Stimulated activated naive B cell treated with anti-CD40 and anti-IgM and Interleukin-4, amounts not matched to agents 10 μg/mL and 1 μg/mL and 100 μg/mL, for 72 hours (primary cell): ENCODE measurements around the gene BLVRB.
"Not testable (repeated sequence)": the region's sequence is repeated elsewhere in the genome, so short reads cannot be mapped to it uniquely, and the experiment has no call there.

Source experiments
- ATAC-seq, 2 donors: fragments of 150-1000 bp; cut with Tn5 transposase; replicated peaks; 2 replicates each; pipeline ENCODE4 v1.10.0; 2021; ENCODE audit warnings: moderate library complexity in 1 of 2
- DNase-seq: peaks from one replicate; pipeline ENCODE4 v3.0.0; 2021
- H3K27ac Mint-ChIP-seq: one replicate; pipeline ENCODE4 v1.8.0; 2022; ENCODE audit warnings: mild to moderate bottlenecking, mixed read lengths
- H3K27me3 Mint-ChIP-seq, 2 donors: one replicate each; pipeline ENCODE4 v1.8.0; 2022; ENCODE audit warnings: mixed read lengths in 2 of 2
- H3K36me3 Mint-ChIP-seq, 2 donors: one replicate each; pipeline ENCODE4 v1.8.0; 2022; ENCODE audit warnings: mixed read lengths in 2 of 2, mild to moderate bottlenecking in 1 of 2
- H3K4me1 Mint-ChIP-seq, 2 donors: one replicate each; pipeline ENCODE4 v1.8.0; 2022; ENCODE audit warnings: mixed read lengths in 2 of 2, mild to moderate bottlenecking in 1 of 2
- H3K4me3 Mint-ChIP-seq, 2 donors: one replicate each; pipeline ENCODE4 v1.8.0; 2022; ENCODE audit warnings: mild to moderate bottlenecking in 2 of 2, mixed read lengths in 2 of 2, moderate library complexity in 1 of 2
- H3K9me3 Mint-ChIP-seq, 2 donors: one replicate each; pipeline ENCODE4 v1.8.0; 2022; ENCODE audit warnings: mixed read lengths in 2 of 2, mild to moderate bottlenecking in 1 of 2

Gene BLVRB

GRCh38 chr19:40501599-40501998 lies 36.1 kb upstream of the BLVRB start:
- peaks cover 0 to 4% of the 10 kb centered on the region in 2 donors for H3K4me1 Mint-ChIP-seq
- no peaks in the 10 kb centered on the region for H3K36me3 Mint-ChIP-seq
- no peak overlapping the region for H3K27ac Mint-ChIP-seq
- H3K4me3 Mint-ChIP-seq, result no peak overlapping the region
- DNase-seq (no peak), ATAC-seq (no peak)
- H3K9me3 Mint-ChIP-seq, result no peaks in the 10 kb centered on the region
- peaks cover 52 to 55% of the 10 kb centered on the region in 2 donors for H3K27me3 Mint-ChIP-seq

DNA sequence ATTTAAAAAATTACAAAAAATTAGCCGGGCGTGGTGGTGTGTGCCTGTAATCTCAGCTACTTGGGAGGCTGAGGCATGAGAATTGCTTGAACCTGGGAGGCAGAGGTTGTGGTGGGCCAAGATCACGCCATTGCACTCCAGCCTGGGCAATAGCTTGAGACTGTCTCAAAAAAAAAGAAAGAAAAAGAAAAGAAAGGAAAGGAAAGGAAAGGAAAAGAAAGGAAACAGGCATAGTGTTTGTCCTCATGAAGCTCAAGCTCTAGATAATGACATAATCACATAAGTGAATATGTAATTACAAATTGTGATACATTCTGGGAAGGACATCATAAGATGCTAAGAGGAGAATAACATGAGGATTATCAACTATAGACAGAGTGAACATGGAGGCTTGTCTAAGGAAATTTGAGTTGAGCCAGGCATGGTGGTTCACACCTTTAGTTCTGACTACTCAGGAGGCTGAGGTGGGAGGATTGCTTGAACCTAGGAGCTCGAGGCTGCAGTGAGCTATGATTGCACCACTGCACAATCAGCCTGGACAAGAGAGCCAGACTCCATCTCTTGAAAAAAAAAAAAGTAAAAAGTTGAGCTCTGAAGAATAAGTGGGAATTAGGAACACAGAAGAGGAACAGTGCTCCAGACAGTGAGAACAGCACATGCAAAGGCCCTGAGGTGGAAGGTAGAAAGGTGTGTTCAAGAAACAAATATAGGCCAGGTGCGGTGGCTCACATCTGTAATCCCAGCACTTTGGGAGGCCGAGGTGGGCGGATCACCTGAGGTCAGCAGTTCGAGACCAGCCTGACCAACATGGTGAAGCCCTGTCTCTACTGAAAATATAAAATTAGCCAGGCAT lies 35.4 kb upstream of the BLVRB start:
- H3K27me3 Mint-ChIP-seq, result peaks cover 51 to 54% of the 10 kb centered on the region in 2 donors
- H3K27ac Mint-ChIP-seq, H3K4me1 Mint-ChIP-seq, H3K4me3 Mint-ChIP-seq, H3K9me3 Mint-ChIP-seq, H3K36me3 Mint-ChIP-seq, DNase-seq, ATAC-seq: not testable (repeated sequence)

- H3K36me3 Mint-ChIP-seq, result no peaks in the 10 kb centered on the region
- DNase-seq (no peak), ATAC-seq (no peak)
- H3K27me3 Mint-ChIP-seq, result peaks cover 50 to 51% of the 10 kb centered on the region in 2 donors
- H3K27ac Mint-ChIP-seq, result no peak overlapping the region
- no peak overlapping the region for H3K4me3 Mint-ChIP-seq
- H3K9me3 Mint-ChIP-seq, result no peaks in the 10 kb centered on the region
- H3K4me1 Mint-ChIP-seq, result peaks cover 0 to 5% of the 10 kb centered on the region in 2 donors
Observed at GRCh38 chr19:40499320-40499719, 33.8 kb upstream of the BLVRB start.

DNA sequence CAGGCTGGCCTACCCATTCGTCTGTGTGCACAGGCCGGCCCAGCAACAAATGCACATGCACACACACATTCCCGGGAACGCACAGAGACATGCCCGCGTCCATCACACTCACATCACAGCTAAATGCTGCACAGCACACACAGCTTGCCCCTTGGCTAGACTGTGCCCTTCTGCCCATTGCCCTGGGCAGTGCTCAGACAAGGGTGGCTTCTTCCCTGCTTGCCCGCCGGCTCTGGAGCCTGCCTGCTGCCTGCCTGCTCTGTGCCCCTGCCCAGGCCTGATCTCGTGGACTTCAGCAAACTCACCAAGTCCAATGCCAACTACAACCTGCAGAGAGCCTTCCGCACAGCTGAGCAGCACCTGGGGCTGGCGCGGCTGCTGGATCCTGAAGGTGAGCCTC lies 31.7 kb upstream of the BLVRB start:
- Mint-ChIP-seq H3K9me3 (no peaks in the 10 kb centered on the region), H3K4me3 (no peak overlapping the region), H3K27me3 (peaks cover 39 to 40% of the 10 kb centered on the region in 2 donors), H3K27ac (no peak overlapping the region), H3K36me3 (no peaks in the 10 kb centered on the region), H3K4me1 (peaks cover 0 to 1% of the 10 kb centered on the region in 2 donors)
- DNase-seq, result no peak
- ATAC-seq, result no peak

GRCh38 chr19:40494191-40494838 lies 28.8 kb upstream of the BLVRB start:
- no peak overlapping the region for H3K27ac Mint-ChIP-seq
- H3K4me3 Mint-ChIP-seq, result no peak overlapping the region
- peaks cover 0 to 1% of the 10 kb centered on the region in 2 donors for H3K4me1 Mint-ChIP-seq
- peaks cover 35 to 43% of the 10 kb centered on the region in 2 donors for H3K27me3 Mint-ChIP-seq
- H3K36me3 Mint-ChIP-seq, result no peaks in the 10 kb centered on the region
- no peak for ATAC-seq
- DNase-seq, result no peak
- no peaks in the 10 kb centered on the region for H3K9me3 Mint-ChIP-seq

GRCh38 chr19:40493778-40494177 lies 28.2 kb upstream of the BLVRB start:
- peaks cover 0 to 1% of the 10 kb centered on the region in 2 donors for H3K4me1 Mint-ChIP-seq
- peaks cover 35 to 48% of the 10 kb centered on the region in 2 donors for H3K27me3 Mint-ChIP-seq
- DNase-seq (no peak), ATAC-seq (no peak)
- H3K4me3 Mint-ChIP-seq, result no peak overlapping the region
- H3K36me3 Mint-ChIP-seq, result no peaks in the 10 kb centered on the region
- no peak overlapping the region for H3K27ac Mint-ChIP-seq
- no peaks in the 10 kb centered on the region for H3K9me3 Mint-ChIP-seq

- H3K27ac Mint-ChIP-seq, result no peak overlapping the region
- no peak overlapping the region for H3K4me3 Mint-ChIP-seq
- H3K4me1 Mint-ChIP-seq, result peaks cover 7 to 8% of the 10 kb centered on the region in 2 donors
- no peaks in the 10 kb centered on the region for H3K9me3 Mint-ChIP-seq
- H3K36me3 Mint-ChIP-seq, result no peaks in the 10 kb centered on the region
- DNase-seq, result no peak
- peaks cover 37 to 54% of the 10 kb centered on the region in 2 donors for H3K27me3 Mint-ChIP-seq
- no peak for ATAC-seq
Observed at GRCh38 chr19:40492274-40492673, 26.7 kb upstream of the BLVRB start.

DNA sequence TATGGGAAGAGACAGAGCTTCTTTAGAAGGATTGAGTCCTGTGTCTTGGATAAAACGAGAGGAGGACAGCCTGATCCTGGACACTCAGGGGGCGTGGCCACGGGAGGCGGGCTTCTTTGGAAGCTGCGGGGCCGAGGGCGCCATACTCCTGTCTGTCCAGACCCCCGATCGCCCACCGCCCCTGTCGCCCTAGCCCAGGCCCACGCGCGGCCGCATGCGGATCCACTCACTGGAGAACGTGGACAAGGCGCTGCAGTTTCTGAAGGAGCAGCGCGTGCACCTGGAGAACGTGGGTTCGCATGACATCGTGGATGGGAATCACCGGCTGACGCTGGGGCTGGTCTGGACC lies 24.3 kb upstream of the BLVRB start:
- H3K27me3 Mint-ChIP-seq, result peaks cover 40 to 66% of the 10 kb centered on the region in 2 donors
- ATAC-seq, result no peak
- no peak overlapping the region for H3K4me3 Mint-ChIP-seq
- H3K9me3 Mint-ChIP-seq, result no peaks in the 10 kb centered on the region
- H3K4me1 Mint-ChIP-seq, result peaks cover 7% of the 10 kb centered on the region in 2 donors
- H3K36me3 Mint-ChIP-seq, result no peaks in the 10 kb centered on the region
- DNase-seq, result no peak
- no peak overlapping the region for H3K27ac Mint-ChIP-seq

DNA sequence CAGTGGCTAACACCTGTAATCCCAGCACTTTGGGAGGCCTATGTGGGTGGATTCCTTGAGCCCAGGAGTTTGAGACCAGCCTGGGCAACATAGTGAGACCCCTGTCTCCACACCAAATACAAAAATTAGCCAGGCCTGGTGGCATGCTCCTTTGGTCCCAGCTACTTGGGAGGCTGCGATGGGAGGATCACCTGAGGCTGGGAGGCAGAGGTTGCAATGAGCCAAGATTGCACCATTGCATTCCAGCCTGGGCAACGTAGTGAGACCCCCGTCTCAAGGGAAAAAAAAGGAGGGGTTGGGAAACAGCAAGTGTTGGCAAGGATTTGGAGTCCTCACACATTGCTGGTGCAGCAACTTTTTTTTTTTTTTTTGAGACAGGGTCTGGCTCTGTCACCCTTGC lies 20.5 kb upstream of the BLVRB start:
- H3K27me3 Mint-ChIP-seq, result peaks cover 33 to 42% of the 10 kb centered on the region in 2 donors
- H3K36me3 Mint-ChIP-seq, result no peaks in the 10 kb centered on the region
- no peak overlapping the region for H3K27ac Mint-ChIP-seq
- ATAC-seq, result no peak
- no peak overlapping the region for H3K4me3 Mint-ChIP-seq
- H3K4me1 Mint-ChIP-seq, result peaks cover 7% of the 10 kb centered on the region in 2 donors
- DNase-seq, result no peak
- no peaks in the 10 kb centered on the region for H3K9me3 Mint-ChIP-seq

GRCh38 chr19:40475878-40476644 lies 10.5 kb upstream of the BLVRB start:
- ATAC-seq, H3K36me3 Mint-ChIP-seq, H3K4me1 Mint-ChIP-seq, H3K9me3 Mint-ChIP-seq, H3K27ac Mint-ChIP-seq, H3K4me3 Mint-ChIP-seq, DNase-seq: not testable (repeated sequence)
- H3K27me3 Mint-ChIP-seq, result peaks cover 17 to 21% of the 10 kb centered on the region in 2 donors

- Mint-ChIP-seq H3K9me3 (no peaks in the 10 kb centered on the region), H3K27me3 (peaks cover 15 to 23% of the 10 kb centered on the region in 2 donors), H3K36me3 (no peaks in the 10 kb centered on the region), H3K4me1 (no peaks in the 10 kb centered on the region), H3K4me3 (no peak overlapping the region), H3K27ac (no peak overlapping the region)
- ATAC-seq (no peak), DNase-seq (no peak)
Observed at GRCh38 chr19:40474737-40475136, 9.2 kb upstream of the BLVRB start.

DNA sequence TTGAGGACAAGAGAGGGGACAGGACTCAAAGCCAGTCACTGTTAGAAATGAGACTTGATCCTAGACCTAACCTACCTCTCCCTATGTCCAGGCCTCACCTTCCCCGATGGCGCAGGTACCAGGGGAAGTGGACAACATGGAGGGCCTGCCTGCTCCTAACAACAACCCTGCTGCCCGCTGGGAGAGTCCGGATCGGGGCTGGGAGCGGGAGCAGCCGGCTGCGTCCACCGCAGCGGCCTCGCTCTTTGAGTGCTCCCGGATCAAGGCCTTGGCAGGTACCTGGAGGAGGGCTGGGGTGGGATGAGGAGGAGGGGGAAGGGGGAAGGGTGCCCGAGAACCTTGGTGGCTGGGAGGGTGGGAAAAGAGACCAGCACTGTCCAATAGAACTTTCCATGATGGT lies 7.0 kb upstream of the BLVRB start:
- no peaks in the 10 kb centered on the region for H3K9me3 Mint-ChIP-seq
- H3K36me3 Mint-ChIP-seq, result no peaks in the 10 kb centered on the region

DNA sequence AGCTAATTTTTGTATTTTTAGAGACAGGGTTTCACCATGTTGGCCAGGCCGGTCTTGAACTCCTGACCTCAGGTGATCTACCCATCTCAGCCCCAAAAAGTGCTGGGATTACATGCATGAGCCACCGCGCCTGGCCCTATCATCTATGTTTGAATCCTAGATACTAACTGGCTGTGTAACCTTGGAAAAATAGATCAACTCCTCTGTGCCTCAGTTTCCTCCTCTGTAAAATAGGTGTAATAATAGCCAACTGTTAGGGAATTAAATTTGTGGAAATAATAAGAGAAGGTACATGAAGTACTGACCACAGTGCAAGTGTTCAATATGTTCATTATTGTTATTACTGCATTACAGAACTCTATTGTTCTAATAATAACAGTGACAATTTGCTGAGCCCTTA lies 5.6 kb upstream of the BLVRB start:
- ATAC-seq, result no peak
- no peaks in the 10 kb centered on the region for H3K9me3 Mint-ChIP-seq
- DNase-seq, result no peak
- H3K36me3 Mint-ChIP-seq, result peaks cover 5 to 6% of the 10 kb centered on the region in 2 donors
- H3K27ac Mint-ChIP-seq, result no peak overlapping the region
- no peak overlapping the region for H3K4me3 Mint-ChIP-seq
- peaks cover 8 to 12% of the 10 kb centered on the region in 2 donors for H3K4me1 Mint-ChIP-seq
- H3K27me3 Mint-ChIP-seq, result peaks cover 21 to 22% of the 10 kb centered on the region in 2 donors

More for the DNA sequence above, 7.0 kb upstream of the BLVRB start:
- DNase-seq, result no peak
- Mint-ChIP-seq H3K27ac (no peak overlapping the region), H3K4me1 (peaks cover under 1 to 5% of the 10 kb centered on the region in 2 donors), H3K27me3 (peaks cover 15 to 17% of the 10 kb centered on the region in 2 donors), H3K4me3 (no peak overlapping the region)
- no peak for ATAC-seq

DNA sequence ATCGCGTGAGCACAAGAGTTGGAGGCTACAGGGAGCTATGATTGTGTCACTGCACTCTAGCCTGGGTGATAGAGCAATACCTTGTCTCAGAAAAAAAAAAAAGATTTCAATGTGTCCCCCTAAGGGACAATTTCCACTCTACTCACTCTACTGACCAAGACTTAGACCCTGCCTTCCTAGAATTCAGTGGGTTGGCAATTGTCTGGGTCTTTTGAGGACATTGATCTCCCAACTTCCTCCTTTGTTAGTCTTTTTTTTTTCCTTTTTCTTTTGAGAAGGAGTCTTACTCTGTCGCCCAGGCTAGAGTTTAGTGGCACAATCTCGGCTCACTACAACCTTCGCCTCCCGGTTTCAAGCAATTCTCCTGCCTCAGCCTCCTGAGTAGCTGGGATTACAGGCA lies 3.5 kb upstream of the BLVRB start:
- no peak for DNase-seq

More for the DNA sequence above, 3.5 kb upstream of the BLVRB start:
- Mint-ChIP-seq H3K27me3 (peaks cover 22 to 25% of the 10 kb centered on the region in 2 donors), H3K4me1 (peaks cover 19 to 32% of the 10 kb centered on the region in 2 donors), H3K36me3 (peaks cover 5 to 6% of the 10 kb centered on the region in 2 donors), H3K27ac (no peak overlapping the region), H3K9me3 (no peaks in the 10 kb centered on the region), H3K4me3 (no peak overlapping the region)
- ATAC-seq, result no peak
